ACC112 (cell line): ENCODE data around the gene GPR65.
A peak's percentile ranks its signal among the peaks of the same experiment; 100 is the strongest.

ENCODE experiments used
- H2AFZ ChIP-seq: fragments of 200-600 bp; sonication (generic); one replicate; pipeline ENCODE4 v1.6.0; 2017; ENCODE audit warnings: antibody characterized with exemption, low read length; ENCODE audit not compliant: unreplicated experiment
- H3K27ac ChIP-seq: fragments of 200-600 bp; sonication (generic); 2 replicates; pipeline ENCODE4 v1.5.1; 2014; ENCODE audit warnings: low read depth, mild to moderate bottlenecking, antibody characterized with exemption, low read length, moderate library complexity
- H3K27me3 ChIP-seq: fragments of 200-600 bp; sonication (generic); 2 replicates; pipeline ENCODE4 v1.6.1; 2014; ENCODE audit warnings: mild to moderate bottlenecking, antibody characterized with exemption, low read length, moderate library complexity, mixed read lengths; ENCODE audit not compliant: insufficient read depth
- H3K36me3 ChIP-seq: fragments of 200-600 bp; sonication (generic); 2 replicates; pipeline ENCODE4 v1.6.1; 2016; ENCODE audit warnings: mild to moderate bottlenecking, antibody characterized with exemption, low read length, moderate library complexity, mixed read lengths; ENCODE audit not compliant: insufficient read depth
- H3K4me1 ChIP-seq: fragments of 200-600 bp; sonication (generic); one replicate; pipeline ENCODE4 v1.6.1; 2016; ENCODE audit warnings: low read length, mixed read lengths; ENCODE audit not compliant: insufficient read depth, unreplicated experiment, control insufficient read depth
- H3K4me3 ChIP-seq: fragments of 200-600 bp; sonication (generic); 2 replicates; pipeline ENCODE4 v1.5.1; 2014; ENCODE audit warnings: mild to moderate bottlenecking, low read depth, low read length
- H3K79me2 ChIP-seq: fragments of 200-600 bp; sonication (generic); one replicate; pipeline ENCODE4 v1.6.0; 2016; ENCODE audit warnings: low read length; ENCODE audit not compliant: control insufficient read depth, unreplicated experiment, insufficient read depth

GPR65 gene

GRCh38 chr14:88003425-88003824 is 1.5 kb upstream of the GPR65 start:
- no peaks in the 10 kb centered on the region for H3K4me1 ChIP-seq

GRCh38 chr14:88004506-88005036 is 364 bp upstream of the GPR65 start:
- Histone ChIP-seq H3K4me3 (no peak overlapping the region), H3K36me3 (no peaks in the 10 kb centered on the region), H3K4me1 (no peaks in the 10 kb centered on the region), H3K79me2 (no peaks in the 10 kb centered on the region), H3K27me3 (peaks cover 16% of the 10 kb centered on the region), H3K27ac (no peak overlapping the region), H2AFZ (no peak overlapping the region)

More at GRCh38 chr14:88003425-88003824, 1.5 kb upstream of the GPR65 start:
- Histone ChIP-seq H3K4me3 (no peak overlapping the region), H3K79me2 (no peaks in the 10 kb centered on the region), H3K27me3 (peaks cover 26% of the 10 kb centered on the region), H3K27ac (no peak overlapping the region), H3K36me3 (no peaks in the 10 kb centered on the region), H2AFZ (no peak overlapping the region)

GRCh38 chr14:88005978-88006851 is 1.3 kb downstream of the GPR65 start:
- H3K4me3 ChIP-seq, result no peak overlapping the region
- H3K4me1 ChIP-seq, result no peaks in the 10 kb centered on the region
- H3K27ac ChIP-seq, result no peak overlapping the region
- no peaks in the 10 kb centered on the region for H3K79me2 ChIP-seq
- H3K27me3 ChIP-seq, result 0 out of 2 replicates have a peak, but pooled peaks cover 3% of the 10 kb centered on the region
- H2AFZ ChIP-seq, result no peak overlapping the region
- no peaks in the 10 kb centered on the region for H3K36me3 ChIP-seq

- H3K4me1 ChIP-seq, result no peaks in the 10 kb centered on the region
- 0 out of 2 replicates have a peak, but pooled peaks cover 3% of the 10 kb centered on the region for H3K27me3 ChIP-seq
- no peak overlapping the region for H2AFZ ChIP-seq
- no peaks in the 10 kb centered on the region for H3K36me3 ChIP-seq
- H3K27ac ChIP-seq, result no peak overlapping the region
- H3K4me3 ChIP-seq, result no peak overlapping the region
- H3K79me2 ChIP-seq, result no peaks in the 10 kb centered on the region
Measured at GRCh38 chr14:88007608-88008007, 2.7 kb downstream of the GPR65 start.

GRCh38 chr14:88008039-88008742 is 3.3 kb downstream of the GPR65 start:
- Histone ChIP-seq H2AFZ (no peak overlapping the region), H3K4me3 (no peak overlapping the region), H3K27ac (no peak overlapping the region), H3K27me3 (0 out of 2 replicates have a peak, but pooled peaks cover under 1% of the 10 kb centered on the region), H3K4me1 (no peaks in the 10 kb centered on the region), H3K79me2 (no peaks in the 10 kb centered on the region), H3K36me3 (no peaks in the 10 kb centered on the region)

GRCh38 chr14:88009486-88009885 is 4.6 kb downstream of the GPR65 start:
- no peaks in the 10 kb centered on the region for H3K79me2 ChIP-seq
- H3K36me3 ChIP-seq, result no peaks in the 10 kb centered on the region
- H3K27ac ChIP-seq, result no peak overlapping the region
- no peak overlapping the region for H2AFZ ChIP-seq
- no peaks in the 10 kb centered on the region for H3K27me3 ChIP-seq
- H3K4me3 ChIP-seq, result no peak overlapping the region
- peaks cover 3% of the 10 kb centered on the region for H3K4me1 ChIP-seq

- H3K27me3 ChIP-seq, result 0 out of 2 replicates have a peak, but pooled peaks cover 3% of the 10 kb centered on the region
- H3K4me1 ChIP-seq, result peaks cover 3% of the 10 kb centered on the region
- no peaks in the 10 kb centered on the region for H3K79me2 ChIP-seq
- H3K4me3 ChIP-seq, result no peak overlapping the region
- no peak overlapping the region for H2AFZ ChIP-seq
- no peak overlapping the region for H3K27ac ChIP-seq
- no peaks in the 10 kb centered on the region for H3K36me3 ChIP-seq
Measured at GRCh38 chr14:88010331-88010730, 5.4 kb downstream of the GPR65 start.

- Histone ChIP-seq H2AFZ (no peak overlapping the region), H3K79me2 (no peaks in the 10 kb centered on the region), H3K27me3 (0 out of 2 replicates have a peak, but pooled peaks cover 6% of the 10 kb centered on the region), H3K4me1 (peaks cover 3% of the 10 kb centered on the region), H3K4me3 (no peak overlapping the region), H3K36me3 (no peaks in the 10 kb centered on the region), H3K27ac (no peak overlapping the region)
Measured at GRCh38 chr14:88012495-88012894, 7.6 kb downstream of the GPR65 start.

- Histone ChIP-seq H3K27me3 (0 out of 2 replicates have a peak, but pooled peaks cover 6% of the 10 kb centered on the region), H2AFZ (peak overlapping the region; percentile 7), H3K4me3 (no peak overlapping the region), H3K4me1 (peaks cover 3% of the 10 kb centered on the region), H3K79me2 (no peaks in the 10 kb centered on the region), H3K36me3 (no peaks in the 10 kb centered on the region), H3K27ac (no peak overlapping the region)
Measured at GRCh38 chr14:88013750-88014349, 8.9 kb downstream of the GPR65 start.

GRCh38 chr14:88016768-88017167 is 11.8 kb downstream of the GPR65 start:
- Histone ChIP-seq H3K4me3 (no peak overlapping the region), H2AFZ (no peak overlapping the region), H3K4me1 (peaks cover 3% of the 10 kb centered on the region), H3K27me3 (0 out of 2 replicates have a peak, but pooled peaks cover 6% of the 10 kb centered on the region), H3K27ac (no peak overlapping the region), H3K79me2 (no peaks in the 10 kb centered on the region), H3K36me3 (no peaks in the 10 kb centered on the region)
